HG03558 (cell line): ENCODE data around the gene FAM83E.
"Not testable (repeated sequence)": the region's sequence is repeated elsewhere in the genome, so short reads cannot be mapped to it uniquely, and the experiment has no call there.

ENCODE experiments used
- ATAC-seq: cut with Tn5 transposase; IDR thresholded peaks from one replicate; pipeline ENCODE4 v1.9.1; 2021; ENCODE audit warnings: moderate number of reproducible peaks; ENCODE audit not compliant: unreplicated experiment; ENCODE audit errors: extremely low read depth

The FAM83E gene

DNA sequence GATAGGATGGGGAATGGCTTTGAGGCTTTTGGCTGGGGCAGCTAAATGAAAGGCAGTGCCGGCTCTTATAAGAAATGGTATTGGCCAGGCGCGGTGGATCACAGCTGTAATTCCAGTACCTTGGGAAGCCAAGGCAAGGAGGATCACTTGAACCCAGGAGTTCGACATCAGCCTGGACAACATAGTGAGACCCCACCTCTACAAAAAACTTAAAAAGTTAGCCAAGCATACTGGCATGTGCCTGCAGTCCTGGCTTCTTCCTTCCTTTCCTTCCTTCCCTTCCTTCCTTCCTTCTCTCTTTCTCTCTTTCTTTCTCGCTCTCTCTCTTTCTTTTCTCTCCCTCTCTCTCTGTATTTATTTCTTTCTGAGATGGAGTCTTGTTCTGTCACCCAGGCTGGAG, 28.0 kb upstream of the FAM83E start:
- no peak for ATAC-seq

DNA sequence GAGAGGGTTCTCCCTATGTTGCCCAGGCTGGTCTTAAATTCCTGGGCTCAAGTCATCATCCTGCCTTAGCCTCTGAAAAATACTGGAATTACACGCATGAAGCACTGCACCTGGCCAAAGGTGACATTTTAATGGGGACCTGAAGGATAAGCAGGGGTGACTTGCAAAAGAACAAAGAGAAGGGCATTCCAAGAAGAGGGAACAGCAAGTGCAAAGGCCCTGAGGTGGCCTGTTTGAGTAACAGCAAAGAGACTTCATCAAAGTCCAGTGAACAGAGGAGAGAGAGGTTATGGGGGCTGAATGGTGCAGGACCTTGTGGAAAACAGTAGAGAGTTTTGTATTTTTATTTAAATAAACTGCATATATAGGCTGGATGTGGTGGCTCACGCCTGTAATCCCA, 27.0 kb upstream of the FAM83E start:
- ATAC-seq = no peak

DNA sequence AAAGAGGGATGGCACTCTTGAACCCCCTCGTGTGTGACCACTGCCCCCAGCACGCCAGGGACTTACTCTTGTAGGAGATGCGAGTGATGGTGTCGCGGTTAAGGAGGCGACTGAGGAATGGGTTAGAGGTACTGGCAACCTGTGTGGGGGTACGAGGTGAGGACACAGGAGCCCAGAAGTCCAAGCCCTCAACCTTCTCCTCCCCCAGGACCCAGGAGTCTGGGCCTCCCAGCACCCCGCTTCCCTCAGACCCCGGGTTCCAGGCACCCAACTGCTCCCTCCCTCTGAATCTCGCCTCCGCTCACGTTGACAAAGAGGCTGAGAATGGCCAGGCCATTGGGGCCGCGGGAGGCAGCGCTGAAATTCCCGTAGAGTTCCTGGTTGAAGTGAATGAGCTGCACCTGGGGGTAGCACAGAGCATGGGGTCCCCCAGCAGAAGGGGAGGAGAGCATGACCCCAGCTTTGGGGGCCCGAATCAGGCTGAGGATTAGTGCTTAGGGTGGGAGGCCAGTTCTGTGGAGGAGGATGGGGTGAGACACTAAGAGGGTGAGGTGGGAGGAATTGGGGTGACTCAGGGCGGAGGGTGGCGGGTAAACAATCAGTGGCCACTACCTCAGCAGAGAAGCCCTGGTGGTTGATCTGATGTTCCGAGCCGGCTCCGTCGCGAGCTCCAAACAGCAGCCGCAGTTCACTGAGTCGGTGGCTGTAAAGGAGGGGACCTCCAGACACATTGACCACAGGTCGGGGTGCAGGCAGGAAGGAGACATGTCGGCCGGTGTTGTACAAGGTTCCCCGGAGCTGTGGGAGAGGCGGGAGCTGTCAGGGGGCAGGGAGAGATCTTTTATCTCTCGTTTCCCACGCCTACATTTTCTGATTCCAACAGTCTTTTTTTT, 24.9 kb upstream of the FAM83E start:
- ATAC-seq = no peak

DNA sequence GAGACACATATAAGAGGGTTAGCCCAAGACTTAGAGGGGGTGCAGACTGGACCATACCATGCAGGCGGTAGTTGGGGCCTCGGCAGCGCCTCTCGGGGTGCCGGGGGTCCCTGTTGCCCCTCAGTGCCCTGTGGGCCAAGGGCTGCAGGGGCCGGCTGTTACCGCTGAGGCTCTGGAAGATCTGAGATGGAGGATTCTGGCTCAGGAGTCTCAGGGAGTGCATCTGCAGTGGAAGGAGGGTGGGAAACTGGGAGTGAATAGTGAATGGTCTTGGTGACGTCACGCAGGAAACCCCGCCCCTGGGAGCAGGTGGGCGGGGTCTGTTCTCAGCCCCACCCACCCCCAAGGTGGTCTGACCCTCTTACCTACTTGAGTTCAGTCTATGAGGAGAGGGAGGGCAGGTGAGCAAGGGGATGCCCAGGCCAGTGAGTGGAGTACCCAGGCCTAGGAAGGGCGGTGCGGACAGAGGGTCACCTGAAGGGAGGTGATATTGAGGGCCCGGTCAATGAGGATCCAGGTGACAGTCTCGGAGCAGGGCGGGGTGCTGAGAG, 24.0 kb upstream of the FAM83E start:
- no peak for ATAC-seq

DNA sequence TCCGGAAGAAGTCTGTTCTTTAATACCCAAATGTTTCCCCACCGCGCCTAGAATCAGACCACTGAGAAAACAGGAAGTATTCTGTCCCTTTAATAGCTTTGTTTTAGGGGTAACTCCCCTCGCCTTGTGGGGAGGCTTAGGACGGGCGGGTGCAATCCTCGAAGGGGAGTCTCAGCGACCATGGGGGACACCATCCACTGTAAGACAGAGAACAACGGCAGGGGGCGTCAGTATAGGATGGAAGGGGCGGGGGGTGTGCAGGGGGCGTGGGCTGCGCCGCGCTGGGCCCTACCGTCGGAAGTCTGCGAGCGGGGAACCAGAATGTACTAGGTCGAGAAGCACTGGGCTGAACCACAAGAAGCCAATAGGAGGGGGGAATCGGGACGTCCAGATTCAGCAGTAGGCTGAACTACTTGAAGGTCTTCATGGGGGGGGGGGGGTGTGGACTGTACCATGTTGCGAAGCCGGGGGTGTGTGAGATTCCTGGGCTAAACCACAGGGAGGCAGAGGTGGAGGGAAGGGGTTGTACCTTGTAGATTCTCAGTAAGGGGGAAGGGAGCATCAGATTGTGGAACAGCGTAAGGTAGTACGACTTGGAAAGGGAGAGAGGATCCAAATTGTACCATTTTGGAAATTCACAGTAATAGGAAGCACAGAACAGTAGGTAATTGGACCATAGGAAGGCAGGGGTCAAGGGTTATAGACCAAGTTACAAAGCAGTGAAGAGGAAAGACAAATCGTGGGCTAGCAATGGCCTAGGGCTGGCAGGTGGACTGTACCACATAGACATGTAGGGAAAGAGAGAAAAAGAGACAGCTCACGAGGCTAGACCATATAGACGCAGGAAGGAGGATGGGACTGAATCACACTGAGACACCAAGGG, 23.3 kb upstream of the FAM83E start:
- no peak for ATAC-seq

DNA sequence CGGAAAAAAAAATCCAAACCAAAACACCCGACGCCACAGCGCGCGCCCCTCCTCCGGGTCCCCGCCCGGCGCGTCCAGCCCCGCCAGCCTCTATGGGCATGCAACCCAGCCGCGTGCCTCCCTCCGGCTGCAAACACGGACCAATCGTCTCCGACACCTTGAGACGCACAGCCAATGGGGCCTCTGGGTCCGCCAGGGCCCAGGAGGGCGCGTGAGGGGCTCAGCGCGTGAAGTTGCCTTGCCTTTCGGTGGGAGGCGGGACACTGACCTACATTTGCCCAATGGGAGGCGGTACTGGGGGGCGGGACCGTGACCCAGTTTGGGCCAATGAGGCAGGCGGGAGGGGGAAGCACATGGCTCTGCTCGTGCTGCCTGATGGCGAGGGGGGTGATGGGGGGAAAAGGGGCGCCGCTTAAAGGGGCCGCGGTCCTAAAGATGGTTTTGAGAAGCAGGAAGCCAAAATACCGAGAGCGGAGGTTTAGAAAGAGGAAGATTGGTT, 22.6 kb upstream of the FAM83E start:
- ATAC-seq = peak; percentile 54

DNA sequence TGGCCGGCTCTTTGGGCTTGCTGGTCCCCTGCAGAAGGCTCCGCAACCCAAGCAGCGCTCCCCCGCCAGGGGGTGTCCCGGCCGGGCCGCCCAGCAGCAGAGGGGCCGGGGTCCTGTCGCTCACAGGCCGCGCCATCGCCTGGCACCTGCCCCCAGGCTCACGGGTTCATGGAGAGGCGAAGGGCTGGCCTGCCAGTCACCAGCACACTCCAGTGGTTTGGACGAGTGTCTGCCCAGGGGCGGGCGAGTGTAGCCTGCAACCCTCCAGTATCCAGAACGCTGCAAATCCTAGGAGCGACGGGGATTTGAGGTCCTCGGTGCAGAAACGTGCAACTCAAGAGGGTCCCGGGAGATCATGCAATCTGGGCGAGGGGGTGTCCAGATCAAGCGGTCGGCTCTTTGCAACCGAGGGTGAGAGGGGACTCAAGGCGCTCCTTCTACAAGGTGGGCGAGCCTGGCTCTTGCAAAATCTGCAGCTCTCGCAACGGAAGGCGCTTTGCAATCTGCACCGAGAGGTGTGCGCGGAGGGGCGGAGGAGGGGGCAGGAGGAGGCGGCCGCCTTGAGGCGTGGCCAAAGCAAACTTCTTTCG, 22.1 kb upstream of the FAM83E start, which contains the start of gene DBP:
TSS of gene DBP (minus strand) at position 521 of the 590 bp plus-strand sequence. CDS start at position 136, 385 bp downstream.
- ATAC-seq = no peak

DNA sequence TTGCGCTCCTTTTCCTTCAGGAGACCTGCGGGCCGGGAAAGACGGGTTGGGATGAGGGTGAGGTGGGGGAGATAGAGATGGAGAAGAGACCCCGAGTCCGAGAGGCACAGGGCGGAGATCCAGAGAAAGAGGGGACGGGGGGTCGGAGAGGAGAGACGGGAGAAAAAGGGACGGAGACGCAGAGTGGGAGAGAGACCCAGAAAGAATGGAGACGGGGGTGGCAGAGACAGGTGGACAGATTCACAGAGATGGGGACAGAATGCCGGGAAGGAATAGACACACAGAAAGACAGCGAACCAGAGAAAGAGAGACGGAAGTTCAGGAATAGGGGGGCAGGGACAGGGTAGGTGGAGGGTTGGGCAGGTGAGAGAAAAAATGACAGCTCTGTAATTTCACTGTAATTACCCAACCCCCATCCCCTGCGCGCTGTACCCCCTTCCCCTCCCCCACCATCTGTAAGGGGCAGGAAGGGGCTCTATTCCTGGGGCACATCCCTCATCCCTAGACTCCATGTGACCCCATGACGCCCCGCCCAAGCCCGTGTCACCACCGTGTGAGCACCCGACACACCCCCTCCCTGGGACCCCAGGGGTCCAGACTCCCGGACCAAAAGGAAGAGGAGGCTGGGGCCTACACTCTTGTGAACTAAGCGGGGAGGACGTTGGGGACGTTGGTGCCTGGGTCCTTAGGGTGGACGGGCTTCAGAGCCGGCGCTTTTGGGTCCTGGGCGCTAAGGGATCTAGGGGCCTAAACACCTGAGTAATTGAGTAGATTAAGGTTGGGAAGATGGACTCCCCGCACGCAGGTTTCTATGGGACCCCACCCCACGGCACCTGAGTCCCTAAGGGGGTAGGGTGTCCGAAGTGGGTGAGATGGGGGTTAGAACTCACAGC, 21.3 kb upstream of the FAM83E start:
- no peak for ATAC-seq

DNA sequence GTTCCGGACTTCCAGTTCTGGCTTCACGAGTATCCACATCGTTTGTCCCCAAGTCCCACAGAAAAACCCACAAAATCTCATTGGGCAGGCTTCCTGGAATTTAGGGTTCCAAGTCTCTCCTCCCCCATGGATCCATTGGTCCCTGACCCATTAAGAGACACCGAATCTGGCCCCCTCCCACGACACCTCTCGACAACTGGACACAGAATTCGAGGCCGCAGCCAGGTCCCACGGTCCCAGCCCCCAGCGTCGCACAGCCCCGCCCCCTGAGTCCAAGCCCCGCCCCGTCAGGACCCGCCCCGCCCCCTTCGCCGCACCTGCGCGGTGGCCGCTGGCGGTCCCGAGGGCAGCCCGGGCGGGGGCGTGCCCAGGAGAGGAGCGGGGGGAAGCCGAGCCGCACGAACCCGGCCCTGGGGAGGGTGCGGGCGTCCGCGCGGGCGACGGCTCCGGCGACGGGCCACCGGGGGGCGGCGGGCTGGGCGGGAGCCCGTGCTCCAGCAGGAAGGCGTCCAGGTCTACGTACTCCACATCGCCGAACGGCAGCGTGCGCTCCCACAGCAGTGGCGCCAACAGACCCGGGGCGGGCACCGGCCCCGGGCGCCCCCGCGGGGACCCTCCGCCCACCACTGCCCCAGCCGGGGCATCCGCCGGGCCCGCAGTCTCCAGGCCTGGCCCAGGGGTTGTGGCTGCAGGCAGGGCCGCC, 20.5 kb upstream of the FAM83E start:
- no peak for ATAC-seq

DNA sequence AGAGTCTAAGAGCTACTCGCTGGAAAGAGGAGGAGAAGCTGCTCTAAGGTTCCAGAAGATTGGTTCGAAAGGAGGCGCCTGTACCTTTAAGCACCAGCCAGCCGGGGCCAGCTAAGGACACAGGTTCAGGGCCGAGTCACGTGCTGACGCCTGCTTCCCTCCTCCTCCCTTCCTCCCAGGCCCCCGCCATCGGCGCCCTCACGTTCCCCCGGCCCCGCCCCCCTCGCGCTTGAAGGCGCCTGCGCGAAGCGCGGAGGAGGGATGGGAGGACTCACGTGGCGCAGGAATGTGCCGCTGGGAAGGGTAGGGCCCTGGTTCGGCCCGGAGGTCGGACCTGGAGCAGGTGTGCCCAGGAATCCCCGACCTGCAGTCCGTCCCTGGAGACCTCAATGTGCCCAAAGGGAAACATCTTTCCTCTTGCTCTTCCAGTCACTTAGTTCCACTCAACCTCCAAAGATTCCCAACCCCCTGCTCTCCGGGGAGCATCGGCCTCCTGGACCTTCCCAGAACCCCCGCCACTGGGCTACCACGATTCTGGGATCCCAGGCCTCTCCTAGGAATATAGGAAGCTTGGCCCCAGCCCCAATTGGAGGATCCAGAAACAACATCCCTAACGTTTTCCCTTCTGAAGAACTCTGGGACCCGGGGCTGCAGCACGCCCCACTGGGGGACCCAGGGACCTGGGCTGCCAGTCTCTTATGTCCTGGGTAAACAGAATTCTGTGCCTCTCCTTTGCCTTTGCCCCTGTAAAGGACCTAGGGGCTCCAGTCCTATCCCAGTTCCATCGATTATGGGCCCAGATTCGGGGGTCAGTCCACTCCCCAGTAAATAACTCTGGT, 19.8 kb upstream of the FAM83E start:
- ATAC-seq = no peak

DNA sequence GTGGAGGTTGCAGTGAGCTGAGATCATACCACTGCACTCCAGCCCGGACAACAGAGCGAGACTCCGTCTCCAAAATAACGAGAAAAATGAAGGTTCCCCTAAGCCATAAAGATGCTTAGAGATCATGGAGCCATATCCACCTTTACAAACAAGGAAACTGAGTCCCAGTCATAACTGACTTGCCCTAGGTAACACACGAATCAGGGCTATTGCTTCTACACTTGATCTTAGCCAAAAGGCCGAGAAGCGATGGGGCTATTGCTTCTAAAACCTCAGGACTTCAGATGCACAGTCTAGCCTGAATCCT, 19.1 kb upstream of the FAM83E start:
- no peak for ATAC-seq

DNA sequence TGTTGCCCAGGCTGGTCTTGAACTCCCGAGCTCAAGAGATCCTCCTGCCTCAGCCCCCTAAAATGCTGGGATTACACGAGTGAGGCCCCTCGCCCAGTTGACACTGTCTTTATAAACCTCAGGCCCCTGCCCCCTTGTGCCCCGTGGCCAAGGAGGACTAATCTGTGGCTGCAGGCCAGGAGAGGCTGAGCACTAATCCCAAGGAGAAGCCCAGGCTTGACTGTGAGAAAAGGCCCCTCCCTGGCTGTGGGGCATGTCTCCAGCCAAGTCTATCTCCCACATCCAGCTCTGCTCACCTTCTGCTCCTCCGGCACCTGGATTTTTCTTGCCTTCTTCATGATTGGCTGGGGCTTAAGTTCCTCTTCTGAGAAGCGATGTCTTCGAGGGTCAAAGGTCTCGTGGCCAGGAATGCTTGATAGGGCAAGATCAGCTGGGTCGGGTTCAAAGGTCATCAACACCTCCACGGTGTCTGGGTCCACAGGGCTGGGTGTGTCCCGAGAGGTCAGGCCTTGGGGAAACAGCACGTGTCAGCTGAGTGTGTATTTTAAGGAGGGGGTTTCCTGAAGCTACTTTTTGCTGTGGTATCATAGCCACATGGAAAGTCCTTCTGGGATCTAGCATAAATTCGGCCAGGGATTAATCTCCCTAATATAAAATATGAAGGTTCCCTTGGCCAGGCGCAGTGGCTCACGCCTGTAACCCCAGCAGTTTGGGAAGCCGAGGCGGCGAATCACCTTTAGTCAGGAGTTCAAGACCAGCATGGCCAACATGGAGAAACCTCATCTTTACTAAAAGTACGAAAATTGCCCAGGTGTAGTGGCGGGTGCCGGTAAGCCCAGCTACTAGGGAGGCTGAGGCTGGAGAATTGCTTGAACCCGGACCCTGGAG, 18.5 kb upstream of the FAM83E start:
- ATAC-seq = no peak

DNA sequence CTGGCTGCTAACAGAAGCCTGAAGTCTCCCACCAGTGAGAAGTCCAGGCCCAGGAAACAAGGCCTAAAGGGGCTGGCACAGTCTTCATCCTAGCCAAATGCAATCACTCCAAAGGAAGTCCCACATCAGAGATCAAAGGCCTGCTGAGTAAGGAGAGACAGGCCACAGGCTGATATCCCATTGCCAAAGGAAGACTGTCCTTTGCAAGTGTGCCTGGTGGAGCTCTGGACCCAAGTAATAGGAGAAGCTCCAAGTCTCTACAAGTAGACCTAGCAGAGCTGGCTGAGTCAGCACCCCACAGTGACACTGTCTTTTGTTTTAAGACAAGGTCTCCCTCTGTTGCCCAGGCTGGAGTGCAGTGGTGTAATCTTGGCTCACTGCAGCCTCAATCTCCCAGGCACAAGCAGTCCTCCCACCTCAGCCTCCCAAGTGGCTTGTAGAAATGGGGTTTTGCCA, 17.8 kb upstream of the FAM83E start:
- no peak for ATAC-seq

DNA sequence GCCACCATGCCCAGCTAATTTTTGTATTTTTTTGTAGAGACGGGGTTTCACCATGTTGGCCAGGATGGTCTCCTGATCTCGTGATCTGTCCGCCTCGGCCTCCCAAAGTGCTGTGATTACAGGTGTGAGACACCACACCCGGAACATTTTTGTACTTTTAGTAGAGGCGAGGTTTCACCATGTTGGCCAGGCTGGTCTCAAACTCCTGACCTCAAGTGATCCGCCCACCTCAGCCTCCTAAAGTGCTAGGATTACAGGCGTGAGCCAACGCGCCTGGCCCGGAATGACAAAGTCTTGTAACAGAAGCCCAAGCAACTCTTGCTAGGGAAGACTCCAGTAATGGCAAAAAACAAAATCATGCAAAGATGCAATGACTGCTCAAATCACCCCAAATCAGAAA, 17.4 kb upstream of the FAM83E start:
- ATAC-seq = not testable (repeated sequence)

DNA sequence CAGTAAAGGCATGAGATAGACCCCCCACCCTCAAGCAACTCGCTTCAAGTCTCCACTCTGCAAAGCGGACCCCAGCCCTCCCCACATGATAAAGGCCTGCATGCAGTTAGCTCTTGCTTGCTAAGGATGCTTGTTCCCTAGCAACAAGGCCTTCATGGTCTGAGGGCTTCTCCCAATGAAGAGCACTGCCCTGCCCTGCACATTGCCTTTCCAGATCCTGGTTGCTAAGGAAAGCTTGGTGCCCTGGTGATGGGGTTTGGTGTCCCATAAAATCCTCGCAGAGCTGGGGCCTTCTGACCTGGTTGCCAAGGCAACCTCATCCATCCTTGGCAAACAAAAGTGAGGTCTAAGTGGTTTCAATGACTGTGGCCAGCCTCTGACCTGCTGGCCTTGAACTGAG, 16.3 kb upstream of the FAM83E start:
- ATAC-seq = no peak

DNA sequence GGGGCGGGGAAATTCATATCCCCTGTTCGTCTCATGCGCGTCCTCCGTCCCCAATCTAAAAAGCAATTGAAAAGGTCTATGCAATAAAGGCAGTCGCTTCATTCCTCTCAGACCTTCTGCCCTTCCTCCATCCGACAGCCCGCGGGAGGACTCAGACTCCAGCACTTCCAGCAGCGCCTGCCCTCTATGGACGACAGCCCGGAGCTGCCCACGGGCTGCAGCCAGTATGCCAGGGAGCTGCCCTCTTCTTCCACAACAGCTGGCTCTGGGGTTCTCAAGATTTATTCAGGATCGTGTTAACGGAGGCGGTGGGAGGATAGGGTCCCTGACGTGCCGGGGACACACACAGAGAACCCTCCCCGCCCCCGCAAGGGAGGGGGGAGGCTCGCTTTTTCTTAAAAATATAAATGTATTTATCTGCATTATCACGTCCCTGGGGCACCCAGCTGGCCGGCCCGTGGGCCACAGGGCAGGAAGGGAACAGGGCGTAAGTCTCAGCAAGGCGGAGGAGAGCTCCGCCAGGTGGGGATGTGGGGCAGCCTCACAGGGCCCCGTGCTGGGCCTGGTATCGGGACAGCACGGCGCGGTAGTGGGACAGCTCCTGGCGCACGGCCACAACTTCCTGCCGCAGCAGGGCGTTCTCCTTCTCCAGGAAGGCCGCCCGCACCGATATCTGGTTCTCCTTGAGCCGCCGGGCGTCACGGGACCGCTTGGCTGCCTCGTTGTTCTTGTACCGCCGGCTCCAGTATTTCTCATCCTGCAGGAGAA, 15.6 kb upstream of the FAM83E start:
- no peak for ATAC-seq
